Effector memory CD4-positive, alpha-beta T cell (primary cell): ENCODE measurements around the gene WDR38.

Experiments used
- DNase-seq, 3 donors: peaks; one replicate each; pipeline ENCODE4 v3.0.0-alpha.2; 2020
- H3K27ac ChIP-seq: 2 replicates; pipeline ENCODE4 v1.7.0; 2013; ENCODE audit warnings: mild to moderate bottlenecking, low read length, moderate library complexity; ENCODE audit not compliant: insufficient read depth, poor library complexity, severe bottlenecking
- H3K27me3 ChIP-seq: replicated peaks from 2 replicates; pipeline ENCODE4 v1.7.0; 2013; ENCODE audit warnings: mild to moderate bottlenecking, low read length; ENCODE audit not compliant: insufficient read depth, control insufficient read depth, poor library complexity, severe bottlenecking
- H3K36me3 ChIP-seq: 2 replicates; pipeline ENCODE4 v1.7.0; 2013; ENCODE audit warnings: mild to moderate bottlenecking, low read length, moderate library complexity; ENCODE audit not compliant: control insufficient read depth, insufficient read depth
- H3K4me1 ChIP-seq: 2 replicates; pipeline ENCODE4 v1.7.0; 2013; ENCODE audit warnings: low read length, mild to moderate bottlenecking; ENCODE audit not compliant: control insufficient read depth, insufficient read depth, poor library complexity, severe bottlenecking
- H3K4me3 ChIP-seq: 2 replicates; pipeline ENCODE4 v1.7.0; 2013; ENCODE audit warnings: low read length, low read depth, mild to moderate bottlenecking; ENCODE audit not compliant: insufficient read depth, poor library complexity, severe bottlenecking
- H3K9me3 ChIP-seq: 2 replicates; pipeline ENCODE4 v1.7.0; 2013; ENCODE audit warnings: mild to moderate bottlenecking, low read length, moderate library complexity; ENCODE audit not compliant: control insufficient read depth

The WDR38 gene

GRCh38 chr9:124897570-124898460, 44.6 kb downstream of the WDR38 start:
- no peak overlapping the region for H3K4me3 ChIP-seq
- H3K36me3 ChIP-seq: peaks cover 40% of the 10 kb centered on the region
- no peaks in the 10 kb centered on the region for H3K27me3 ChIP-seq
- DNase-seq: no peak
- H3K9me3 ChIP-seq: no peaks in the 10 kb centered on the region
- no peak overlapping the region for H3K27ac ChIP-seq
- no peaks in the 10 kb centered on the region for H3K4me1 ChIP-seq

- Histone ChIP-seq H3K27me3 (no peaks in the 10 kb centered on the region), H3K27ac (no peak overlapping the region), H3K4me3 (no peak overlapping the region), H3K9me3 (no peaks in the 10 kb centered on the region), H3K36me3 (peaks cover 30% of the 10 kb centered on the region), H3K4me1 (no peaks in the 10 kb centered on the region)
- no peak for DNase-seq
Measured at GRCh38 chr9:124899845-124900244, 46.6 kb downstream of the WDR38 start.

- Histone ChIP-seq H3K9me3 (no peaks in the 10 kb centered on the region), H3K27ac (no peak overlapping the region), H3K36me3 (peaks cover 23% of the 10 kb centered on the region), H3K4me1 (no peaks in the 10 kb centered on the region), H3K4me3 (no peak overlapping the region), H3K27me3 (no peaks in the 10 kb centered on the region)
- DNase-seq: no peak
Measured at GRCh38 chr9:124906966-124907365, 53.7 kb downstream of the WDR38 start.
